Psoas muscle (tissue), 8 donors: ENCODE data around the gene DNAH9. TPM values are rescaled to one million over a fixed set of nuclear protein-coding genes. Genes with fewer than 3 reads are reported as not detected.

Source experiments
- ATAC-seq, 4 donors: fragments of 200-7000 bp; cut with Tn5 transposase; one replicate each; pipeline ENCODE4 v1.9.1; 2020; ENCODE audit warnings: moderate library complexity in 3 of 4, mild to moderate bottlenecking in 2 of 4
- DNase-seq, 2 donors: peaks; one replicate each; pipeline ENCODE4 v3.0.0-alpha.2; 2020
- H3K27ac ChIP-seq: fragments of 200-600 bp; one replicate; pipeline ENCODE4 v1.8.0; 2022
- H3K27me3 ChIP-seq, 3 donors: fragments of 200-600 bp in 1 of 3; one replicate each; pipeline versions ENCODE4 v1.6.1 to v1.8.0; 2013 to 2022; ENCODE audit warnings: low read length in 2 of 3, mild to moderate bottlenecking in 2 of 3, moderate library complexity in 1 of 3; ENCODE audit not compliant: insufficient read depth in 3 of 3
- H3K36me3 ChIP-seq, 2 donors: fragments of 200-600 bp in 1 of 2; one replicate each; pipeline versions ENCODE4 v1.6.1 to v1.8.0; 2013 to 2022; ENCODE audit warnings: low read depth in 1 of 2, mild to moderate bottlenecking in 1 of 2, moderate library complexity in 1 of 2; ENCODE audit not compliant: insufficient read depth in 1 of 2
- H3K4me1 ChIP-seq: fragments of 200-600 bp; one replicate; pipeline ENCODE4 v1.8.0; 2022
- H3K4me3 ChIP-seq: fragments of 200-600 bp; one replicate; pipeline ENCODE4 v1.8.0; 2022; ENCODE audit warnings: mild to moderate bottlenecking
- H3K9me3 ChIP-seq: fragments of 200-600 bp; one replicate; pipeline ENCODE4 v1.8.0; 2022
- CTCF ChIP-seq: fragments of 200-600 bp; IDR thresholded peaks from one replicate; pipeline ENCODE4 v1.8.0; 2022; ENCODE audit warnings: antibody characterized with exemption
- WGBS, 3 donors: extraction: QIAGEN DNeasy Blood & Tissue Kit; methylation state at CpG; one replicate each; pipeline versions ENCODE4 v1.1.6 to v1.1.7; 2013; 5-methylcytosine and 5-hydroxymethylcytosine counted together
- intact Hi-C, 2 donors: fragments of 100-400 bp; cut with DNase I; formaldehyde crosslinking; loops; one replicate each; pipeline versions ENCODE4 v1.11.0 to v1.14.2; 2022
- polyA plus RNA-seq, 3 donors: library from polyadenylated mRNA; stranded (reverse); fragments of 200-250 nt; gene quantifications; one replicate each; pipeline ENCODE4 v1.2.3, GENCODE V29; 2013
- total RNA-seq, 4 donors: library from RNA; stranded (reverse); fragmentation: NEBNext Ultra II Directional in 2 of 4; extraction: Animal tissue kit (Norgen Biotek cat#: 25700) in 2 of 4; gene quantifications; one replicate each; pipeline versions ENCODE4 v1.2.1 to v1.2.4, GENCODE V29; 2021 to 2023
- donor health status: healthy with polysubstance abuse.
- donor health status: DM: no; HTN: no; CAD: no; lungs with moderate emphysema.
- donor health status: Bipolar disorder and iron deficiency.
- donor health status: healthy.
- donor health status: DM: yes; HTN: yes; CAD: no.
- donor health status: DM: no; HTN: no; CAD: no.
- donor health status: DM: no; HTN: no; CAD: no.
- donor health status: DM: yes; HTN: yes; CAD: no.

Gene DNAH9
- total and polyA plus RNA-seq, 7 donors = 0.01 to 0.05 TPM; not detected in 5

GRCh38 chr17:11638700-11639265 lies 40.5 kb downstream of the DNAH9 start:
- no peak for TF ChIP-seq CTCF
- no peak for ATAC-seq
- Histone ChIP-seq H3K4me1 (no peaks in the 10 kb centered on the region), H3K27me3 (no peaks in the 10 kb centered on the region), H3K36me3 (no peaks in the 10 kb centered on the region), H3K4me3 (no peak overlapping the region), H3K9me3 (no peaks in the 10 kb centered on the region), H3K27ac (no peak overlapping the region)
- DNase-seq = no peak
- WGBS, 3 donors = 71 to 72% (median 72%) methylated on average over 2 of the region's 2 CpGs
- intact Hi-C loops = loop anchor here in 1 of 2 donors (10.0 kb wide), 1 partner anchor 54 kb away; no protein-coding TSS in a partner anchor

DNA sequence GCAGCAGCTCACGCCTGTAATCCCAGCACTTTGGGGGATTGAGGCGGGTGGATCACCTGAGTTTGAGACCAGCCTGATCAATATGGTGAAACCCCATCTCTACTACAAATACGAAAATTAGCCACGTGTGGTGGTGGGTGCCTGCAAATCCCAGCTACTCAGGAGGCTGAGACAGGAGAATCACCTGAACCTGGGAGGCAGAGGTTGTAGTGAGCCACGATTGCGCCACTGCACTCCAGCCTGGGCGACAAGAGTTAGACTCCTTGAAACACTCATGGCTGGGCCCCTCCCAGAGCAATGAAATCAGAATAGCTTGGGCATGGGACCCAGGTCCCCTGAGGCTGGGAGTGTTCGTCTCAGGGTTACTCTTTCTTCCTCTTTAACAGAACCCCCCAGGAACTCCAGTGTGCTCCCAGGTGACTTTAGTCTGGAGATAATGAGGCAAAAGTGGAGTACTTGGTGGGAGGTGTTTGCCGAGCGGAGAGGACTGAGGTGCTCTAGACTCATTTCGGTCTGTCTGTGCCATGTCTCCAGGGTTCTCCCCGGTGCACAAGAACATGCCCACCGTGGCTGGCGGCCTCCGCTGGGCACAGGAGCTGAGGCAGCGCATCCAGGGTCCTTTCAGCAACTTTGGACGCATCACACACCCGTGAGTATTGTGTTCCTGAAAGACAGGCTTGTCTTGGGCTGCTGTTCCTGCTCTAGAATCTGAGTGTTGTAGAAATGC lies 41.6 kb downstream of the DNAH9 start:
- H3K9me3 ChIP-seq = no peaks in the 10 kb centered on the region
- DNase-seq = no peak
- no peaks in the 10 kb centered on the region for H3K27me3 ChIP-seq
- 84 to 91% (median 88%) methylated on average over 18 of the region's 18 CpGs for WGBS, 3 donors
- H3K4me1 ChIP-seq = no peaks in the 10 kb centered on the region
- TF ChIP-seq CTCF = no peak
- no peak overlapping the region for H3K4me3 ChIP-seq
- H3K36me3 ChIP-seq = no peaks in the 10 kb centered on the region
- intact Hi-C loops = loop anchor here in 1 of 2 donors (10.0 kb wide), 1 partner anchor 55 kb away; no protein-coding TSS in a partner anchor
- H3K27ac ChIP-seq = no peak overlapping the region
- no peak for ATAC-seq

GRCh38 chr17:11640463-11640814 lies 42.2 kb downstream of the DNAH9 start:
- DNase-seq (no peak), ATAC-seq (no peak)
- H3K4me1 ChIP-seq = no peaks in the 10 kb centered on the region
- no peaks in the 10 kb centered on the region for H3K27me3 ChIP-seq
- H3K27ac ChIP-seq = no peak overlapping the region
- no peak overlapping the region for H3K4me3 ChIP-seq
- no peaks in the 10 kb centered on the region for H3K36me3 ChIP-seq
- WGBS, 3 donors = 36 to 50% (median 47%) methylated on average over 2 of the region's 2 CpGs
- intact Hi-C loops = no loop called here
- H3K9me3 ChIP-seq = no peaks in the 10 kb centered on the region
- no peak for TF ChIP-seq CTCF

- H3K4me3 ChIP-seq = no peak overlapping the region
- intact Hi-C loops = no loop called here
- ATAC-seq (no peak), DNase-seq (no peak)
- TF ChIP-seq CTCF = no peak
- 75 to 84% (median 81%) methylated on average over 11 of the region's 11 CpGs for WGBS, 3 donors
- H3K36me3 ChIP-seq = no peaks in the 10 kb centered on the region
- no peaks in the 10 kb centered on the region for H3K27me3 ChIP-seq
- no peak overlapping the region for H3K27ac ChIP-seq
- H3K4me1 ChIP-seq = no peaks in the 10 kb centered on the region
- H3K9me3 ChIP-seq = no peaks in the 10 kb centered on the region
Measured at GRCh38 chr17:11641521-11642275, 43.4 kb downstream of the DNAH9 start.
